ENCODE results near the gene EFHC1. TPM values are rescaled to one million over a fixed set of nuclear protein-coding genes. Genes with fewer than 3 reads are reported as not detected.
A peak's percentile ranks its signal among the peaks of the same experiment; 100 is the strongest.

The EFHC1 gene
- total and polyA plus RNA-seq, 4 donors = 3.3 to 11.3 (median 6.9) TPM

- Histone ChIP-seq H3K27me3 (ENCODE audit: control insufficient read depth in 4 of 4, insufficient read depth in 4 of 4, low read length in 3 of 4) (no peaks in the 10 kb centered on the region), H3K27ac (ENCODE audit: low read depth in 1 of 2, low read length in 2 of 2) (peak overlapping the region in 1 of 2 donors; percentile 6), H3K36me3 (ENCODE audit: control insufficient read depth in 4 of 4, insufficient read depth in 3 of 4, low read depth in 1 of 4, low read length in 3 of 4) (no peaks in the 10 kb centered on the region), H3K9me3 (ENCODE audit: control insufficient read depth in 4 of 4, low read length in 3 of 4) (no peaks in the 10 kb centered on the region), H3K4me3 (ENCODE audit: low read depth in 1 of 3, low read length in 3 of 3) (no peak overlapping the region), H3K9ac (ENCODE audit: low read depth in 1 of 2, low read length in 2 of 2) (no peak overlapping the region), H3K4me1 (ENCODE audit: control insufficient read depth in 4 of 4, insufficient read depth in 4 of 4, low read length in 3 of 4) (peaks cover 0 to 5% (median 0%) of the 10 kb centered on the region in 4 donors)
- DNase-seq (ENCODE audit: low spot score) = no peak
- TF ChIP-seq JUND (IDR thresholded peaks at IDR 0.05) (no peak), GABPA (IDR thresholded peaks at IDR 0.05 in 1 of 2, conservative IDR thresholded peaks at IDR 0.05 in 1 of 2) (no peak), ATF3 (IDR thresholded peaks at IDR 0.05) (no peak), REST (IDR thresholded peaks at IDR 0.05) (no peak), YY1 (IDR thresholded peaks at IDR 0.05) (no peak), FOXA2 (IDR thresholded peaks at IDR 0.05) (no peak), NR2F2 (IDR thresholded peaks at IDR 0.05) (no peak), RAD21 (IDR thresholded peaks at IDR 0.05) (no peak), FOXA1 (IDR thresholded peaks at IDR 0.05) (no peak), TAF1 (conservative IDR thresholded peaks at IDR 0.05) (no peak), CTCF (IDR thresholded peaks at IDR 0.05; ENCODE audit: low read depth, low read length, missing input control) (no peak), ZBTB33 (IDR thresholded peaks at IDR 0.05) (no peak)
- 73% methylated on average over 14 of the region's 14 CpGs for WGBS
These were observed 71.3 kb downstream of the EFHC1 start for GRCh38 chr6:52491203-52492069.

- H3K4me1 ChIP-seq (ENCODE audit: control insufficient read depth in 4 of 4, insufficient read depth in 4 of 4, low read length in 3 of 4) = peaks cover 0 to 5% (median 0%) of the 10 kb centered on the region in 4 donors
- H3K27ac ChIP-seq (ENCODE audit: low read depth in 1 of 2, low read length in 2 of 2) = peak overlapping the region; percentile 31 to 79
- no peaks in the 10 kb centered on the region for H3K27me3 ChIP-seq (ENCODE audit: control insufficient read depth in 4 of 4, insufficient read depth in 4 of 4, low read length in 3 of 4)
- H3K9me3 ChIP-seq (ENCODE audit: control insufficient read depth in 4 of 4, low read length in 3 of 4) = no peaks in the 10 kb centered on the region
- H3K36me3 ChIP-seq (ENCODE audit: control insufficient read depth in 4 of 4, insufficient read depth in 3 of 4, low read depth in 1 of 4, low read length in 3 of 4) = no peaks in the 10 kb centered on the region
- H3K4me3 ChIP-seq (ENCODE audit: low read depth in 1 of 3, low read length in 3 of 3) = no peak overlapping the region
- DNase-seq (ENCODE audit: low spot score) = no peak
- TF ChIP-seq JUND (IDR thresholded peaks at IDR 0.05) = no peak
- TF ChIP-seq FOXA1 (IDR thresholded peaks at IDR 0.05) = no peak
- TF ChIP-seq CTCF (IDR thresholded peaks at IDR 0.05; ENCODE audit: low read depth, low read length, missing input control) = no peak
- no peak for TF ChIP-seq ATF3 (IDR thresholded peaks at IDR 0.05)
- no peak for TF ChIP-seq NR2F2 (IDR thresholded peaks at IDR 0.05)
- TF ChIP-seq ZBTB33 (IDR thresholded peaks at IDR 0.05) = no peak
- TF ChIP-seq SP1 (IDR thresholded peaks at IDR 0.05) = no peak
- no peak for TF ChIP-seq HNF4G (IDR thresholded peaks at IDR 0.05)
- TF ChIP-seq GABPA (IDR thresholded peaks at IDR 0.05 in 1 of 2, conservative IDR thresholded peaks at IDR 0.05 in 1 of 2) = no peak
- TF ChIP-seq TAF1 (conservative IDR thresholded peaks at IDR 0.05) = no peak
- TF ChIP-seq HNF4A (conservative IDR thresholded peaks at IDR 0.05) = no peak
- no peak for TF ChIP-seq MAX (IDR thresholded peaks at IDR 0.05)
- no peak overlapping the region for H3K9ac ChIP-seq (ENCODE audit: low read depth in 1 of 2, low read length in 2 of 2)
- WGBS = 79% methylated on average over 3 of the region's 3 CpGs
These were observed 73.5 kb downstream of the EFHC1 start for GRCh38 chr6:52493669-52494068.
